ENCODE results near the gene ARFGEF2.
A peak's percentile ranks its signal among the peaks of the same experiment; 100 is the strongest.

Gene ARFGEF2

GRCh38 chr20:48953653-48954052, 32.1 kb downstream of the ARFGEF2 start:
- WGBS, 2 experiments (ENCODE audit: insufficient coverage in 2 of 2): 96 to 100% methylated on average over 5 to 6 of the region's 6 CpGs
- no peaks in the 10 kb centered on the region for H3K9me3 ChIP-seq (ENCODE audit: control insufficient read depth, low read length)
- no peak overlapping the region for H3K4me3 ChIP-seq (ENCODE audit: extremely low read depth, insufficient read depth, low read length, poor library complexity, severe bottlenecking)
- no peak overlapping the region for H3K27ac ChIP-seq (ENCODE audit: low read depth, low read length, severe bottlenecking)
- peaks cover 86% of the 10 kb centered on the region for H3K36me3 ChIP-seq (ENCODE audit: control insufficient read depth, insufficient read depth, low read length)
- no peaks in the 10 kb centered on the region for H3K4me1 ChIP-seq (ENCODE audit: control insufficient read depth, insufficient read depth, low read length, poor library complexity, severe bottlenecking)

- no CpG with 5 or more reads among the region's 4 CpGs for WGBS, 2 experiments (ENCODE audit: insufficient coverage in 2 of 2)
- Histone ChIP-seq H3K9me3 (ENCODE audit: control insufficient read depth, low read length) (no peaks in the 10 kb centered on the region), H3K36me3 (ENCODE audit: control insufficient read depth, insufficient read depth, low read length) (peaks cover 74% of the 10 kb centered on the region), H3K27ac (ENCODE audit: low read depth, low read length, severe bottlenecking) (no peak overlapping the region), H3K4me1 (ENCODE audit: control insufficient read depth, insufficient read depth, low read length, poor library complexity, severe bottlenecking) (no peaks in the 10 kb centered on the region), H3K4me3 (ENCODE audit: extremely low read depth, insufficient read depth, low read length, poor library complexity, severe bottlenecking) (no peak overlapping the region)
Observed at GRCh38 chr20:48956052-48956451, 34.5 kb downstream of the ARFGEF2 start.

GRCh38 chr20:48957053-48957481, 35.6 kb downstream of the ARFGEF2 start:
- WGBS, 2 experiments (ENCODE audit: insufficient coverage in 2 of 2): no CpG with 5 or more reads among the region's 2 CpGs
- peak overlapping the region; percentile 6 for H3K27ac ChIP-seq (ENCODE audit: low read depth, low read length, severe bottlenecking)
- no peaks in the 10 kb centered on the region for H3K4me1 ChIP-seq (ENCODE audit: control insufficient read depth, insufficient read depth, low read length, poor library complexity, severe bottlenecking)
- no peaks in the 10 kb centered on the region for H3K9me3 ChIP-seq (ENCODE audit: control insufficient read depth, low read length)
- peaks cover 65% of the 10 kb centered on the region for H3K36me3 ChIP-seq (ENCODE audit: control insufficient read depth, insufficient read depth, low read length)
- H3K4me3 ChIP-seq (ENCODE audit: extremely low read depth, insufficient read depth, low read length, poor library complexity, severe bottlenecking): no peak overlapping the region

DNA sequence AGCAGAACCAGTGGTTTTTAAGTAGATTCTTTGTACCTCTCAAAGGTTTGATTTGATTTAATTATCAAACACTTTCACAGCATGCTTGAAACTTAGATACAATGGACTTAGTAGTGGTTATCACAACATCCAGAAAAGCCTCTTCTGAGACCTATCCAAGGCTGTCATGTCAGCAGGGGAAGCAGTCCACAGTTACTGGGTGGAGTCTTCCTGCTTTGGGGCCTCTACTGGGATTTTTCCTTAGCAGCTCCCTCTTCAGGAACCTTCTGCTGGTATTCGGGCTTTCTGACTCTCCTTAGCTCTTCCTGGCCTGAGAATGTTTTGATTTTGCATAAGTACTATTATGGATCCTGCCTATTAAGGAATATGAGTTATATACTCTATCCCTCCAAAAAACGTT, 36.0 kb downstream of the ARFGEF2 start:
- WGBS, 2 experiments (ENCODE audit: insufficient coverage in 2 of 2): 100% methylated on average over 1 of the region's 2 CpGs; no CpG with 5 or more reads in 1 of the 2 experiments
- Histone ChIP-seq H3K36me3 (ENCODE audit: control insufficient read depth, insufficient read depth, low read length) (peaks cover 65% of the 10 kb centered on the region), H3K4me3 (ENCODE audit: extremely low read depth, insufficient read depth, low read length, poor library complexity, severe bottlenecking) (no peak overlapping the region)

GRCh38 chr20:48958743-48959142, 37.2 kb downstream of the ARFGEF2 start:
- no peaks in the 10 kb centered on the region for H3K9me3 ChIP-seq (ENCODE audit: control insufficient read depth, low read length)
- no peaks in the 10 kb centered on the region for H3K4me1 ChIP-seq (ENCODE audit: control insufficient read depth, insufficient read depth, low read length, poor library complexity, severe bottlenecking)
- WGBS, 2 experiments (ENCODE audit: insufficient coverage in 2 of 2): 91 to 100% methylated on average over 2 of the region's 2 CpGs
- no peak overlapping the region for H3K4me3 ChIP-seq (ENCODE audit: extremely low read depth, insufficient read depth, low read length, poor library complexity, severe bottlenecking)
- peaks cover 65% of the 10 kb centered on the region for H3K36me3 ChIP-seq (ENCODE audit: control insufficient read depth, insufficient read depth, low read length)
- no peak overlapping the region for H3K27ac ChIP-seq (ENCODE audit: low read depth, low read length, severe bottlenecking)

More for the DNA sequence above, 36.0 kb downstream of the ARFGEF2 start:
- H3K4me1 ChIP-seq (ENCODE audit: control insufficient read depth, insufficient read depth, low read length, poor library complexity, severe bottlenecking): no peaks in the 10 kb centered on the region
- no peaks in the 10 kb centered on the region for H3K9me3 ChIP-seq (ENCODE audit: control insufficient read depth, low read length)
- H3K27ac ChIP-seq (ENCODE audit: low read depth, low read length, severe bottlenecking): no peak overlapping the region

- no peak overlapping the region for H3K27ac ChIP-seq (ENCODE audit: low read depth, low read length, severe bottlenecking)
- no peak overlapping the region for H3K4me3 ChIP-seq (ENCODE audit: extremely low read depth, insufficient read depth, low read length, poor library complexity, severe bottlenecking)
- peaks cover 58% of the 10 kb centered on the region for H3K36me3 ChIP-seq (ENCODE audit: control insufficient read depth, insufficient read depth, low read length)
- 93 to 100% methylated on average over 4 to 5 of the region's 9 CpGs for WGBS, 2 experiments (ENCODE audit: insufficient coverage in 2 of 2)
- H3K9me3 ChIP-seq (ENCODE audit: control insufficient read depth, low read length): no peaks in the 10 kb centered on the region
- no peaks in the 10 kb centered on the region for H3K4me1 ChIP-seq (ENCODE audit: control insufficient read depth, insufficient read depth, low read length, poor library complexity, severe bottlenecking)
Observed at GRCh38 chr20:48959899-48960550, 38.5 kb downstream of the ARFGEF2 start.

DNA sequence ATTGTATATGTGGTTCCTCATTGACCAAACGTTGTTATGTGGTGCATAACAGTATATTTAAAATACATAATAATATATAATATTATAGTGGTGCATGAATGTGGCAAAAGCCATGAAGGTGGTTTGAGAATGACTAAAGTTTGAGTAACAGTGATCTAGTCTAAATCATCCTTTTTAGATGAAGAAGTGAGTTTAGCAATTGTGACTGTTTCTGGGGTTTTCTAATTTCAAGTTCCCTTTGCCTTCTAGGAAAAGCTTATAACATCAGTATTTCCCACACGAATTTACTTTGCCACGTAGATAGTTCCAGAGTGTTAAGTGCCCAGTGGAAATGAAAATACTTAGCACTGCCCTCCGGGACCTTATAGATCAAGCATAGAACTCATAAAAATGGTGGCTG, 40.9 kb downstream of the ARFGEF2 start:
- no peaks in the 10 kb centered on the region for H3K9me3 ChIP-seq (ENCODE audit: control insufficient read depth, low read length)
- no peak overlapping the region for H3K27ac ChIP-seq (ENCODE audit: low read depth, low read length, severe bottlenecking)
- no peaks in the 10 kb centered on the region for H3K4me1 ChIP-seq (ENCODE audit: control insufficient read depth, insufficient read depth, low read length, poor library complexity, severe bottlenecking)
- peaks cover 51% of the 10 kb centered on the region for H3K36me3 ChIP-seq (ENCODE audit: control insufficient read depth, insufficient read depth, low read length)
- H3K4me3 ChIP-seq (ENCODE audit: extremely low read depth, insufficient read depth, low read length, poor library complexity, severe bottlenecking): no peak overlapping the region
- WGBS, 2 experiments (ENCODE audit: insufficient coverage in 2 of 2): 100% methylated on average over 1 of the region's 4 CpGs; no CpG with 5 or more reads in 1 of the 2 experiments

DNA sequence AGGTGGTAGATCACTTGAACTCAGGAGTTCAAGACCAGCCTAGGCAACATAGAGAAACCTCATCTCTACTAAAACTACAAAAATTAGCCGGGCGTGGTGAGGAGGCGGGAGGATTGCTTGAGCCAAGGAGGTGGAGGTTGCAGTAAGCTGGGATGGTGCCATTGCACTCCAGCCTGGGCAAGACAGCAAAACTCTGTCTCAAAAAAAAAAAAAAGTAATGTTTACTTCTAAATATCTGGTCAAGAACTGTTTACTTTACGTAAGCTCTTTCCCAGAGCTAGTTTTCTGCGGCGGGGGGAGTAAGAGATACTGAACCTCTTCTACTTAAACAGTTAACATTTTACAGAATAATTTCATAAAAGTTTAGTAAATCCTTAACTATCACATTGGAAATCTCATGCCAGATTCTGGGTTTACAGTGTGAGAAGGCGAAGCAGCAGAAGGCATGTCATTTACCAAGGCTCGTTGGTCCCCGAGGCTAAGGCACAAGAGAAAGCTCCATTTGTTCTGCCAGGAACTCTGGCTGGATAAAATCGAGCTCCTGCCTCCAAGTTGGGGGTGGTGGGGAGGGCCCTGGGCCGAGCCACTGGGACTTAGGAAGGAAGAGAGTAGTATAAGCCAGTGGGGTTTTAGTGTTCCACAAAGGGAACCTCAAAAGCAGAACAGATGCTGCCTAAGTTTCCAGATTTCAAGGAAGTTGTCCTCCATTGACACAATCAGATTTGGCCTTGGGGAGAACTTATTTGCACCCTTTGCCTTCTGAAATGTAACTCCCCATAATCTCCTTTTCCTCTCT, 41.7 kb downstream of the ARFGEF2 start:
- Histone ChIP-seq H3K4me3 (ENCODE audit: extremely low read depth, insufficient read depth, low read length, poor library complexity, severe bottlenecking) (no peak overlapping the region), H3K9me3 (ENCODE audit: control insufficient read depth, low read length) (no peaks in the 10 kb centered on the region), H3K36me3 (ENCODE audit: control insufficient read depth, insufficient read depth, low read length) (peaks cover 51% of the 10 kb centered on the region), H3K27ac (ENCODE audit: low read depth, low read length, severe bottlenecking) (no peak overlapping the region), H3K4me1 (ENCODE audit: control insufficient read depth, insufficient read depth, low read length, poor library complexity, severe bottlenecking) (no peaks in the 10 kb centered on the region)
- 97 to 100% methylated on average over 5 of the region's 11 CpGs for WGBS, 2 experiments (ENCODE audit: insufficient coverage in 2 of 2)

GRCh38 chr20:48965189-48965910, 43.8 kb downstream of the ARFGEF2 start:
- Histone ChIP-seq H3K27ac (ENCODE audit: low read depth, low read length, severe bottlenecking) (peak overlapping the region; percentile 3), H3K4me3 (ENCODE audit: extremely low read depth, insufficient read depth, low read length, poor library complexity, severe bottlenecking) (no peak overlapping the region), H3K9me3 (ENCODE audit: control insufficient read depth, low read length) (no peaks in the 10 kb centered on the region), H3K4me1 (ENCODE audit: control insufficient read depth, insufficient read depth, low read length, poor library complexity, severe bottlenecking) (no peaks in the 10 kb centered on the region), H3K36me3 (ENCODE audit: control insufficient read depth, insufficient read depth, low read length) (peaks cover 58% of the 10 kb centered on the region)
- WGBS, 2 experiments (ENCODE audit: insufficient coverage in 2 of 2): 93 to 100% methylated on average over 2 of the region's 3 CpGs

DNA sequence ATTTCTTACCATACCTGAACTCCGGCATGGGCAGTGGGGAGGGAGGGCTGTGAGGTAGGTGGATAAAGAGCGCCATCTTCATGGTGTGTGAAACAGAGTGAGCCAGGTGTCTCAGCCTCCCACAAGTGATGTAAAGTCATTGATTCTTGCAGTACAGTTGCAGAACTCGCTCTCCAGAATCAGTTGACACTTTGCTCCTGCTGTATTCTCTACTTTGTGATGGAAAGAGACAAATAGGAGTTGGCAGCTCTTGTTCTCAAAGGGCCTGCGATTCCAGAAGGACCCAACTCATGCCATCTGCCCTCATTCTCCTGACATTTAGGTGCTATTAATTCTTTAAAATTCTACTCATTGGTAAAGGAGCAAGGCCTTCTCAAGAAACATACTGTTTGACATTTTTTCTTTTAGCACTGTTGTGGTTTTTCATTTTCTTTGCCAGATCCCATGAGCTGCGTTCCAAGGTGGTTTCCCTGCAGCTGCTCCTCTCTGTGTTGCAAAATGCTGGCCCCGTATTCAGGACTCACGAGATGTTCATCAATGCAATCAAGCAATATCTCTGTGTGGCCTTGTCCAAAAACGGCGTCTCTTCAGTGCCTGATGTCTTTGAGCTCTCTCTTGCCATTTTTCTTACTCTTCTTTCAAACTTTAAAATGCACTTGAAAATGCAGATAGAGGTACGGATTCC, 49.3 kb downstream of the ARFGEF2 start:
- no peaks in the 10 kb centered on the region for H3K9me3 ChIP-seq (ENCODE audit: control insufficient read depth, low read length)

More for the DNA sequence above, 49.3 kb downstream of the ARFGEF2 start:
- Histone ChIP-seq H3K27ac (ENCODE audit: low read depth, low read length, severe bottlenecking) (no peak overlapping the region), H3K4me1 (ENCODE audit: control insufficient read depth, insufficient read depth, low read length, poor library complexity, severe bottlenecking) (peaks cover 2% of the 10 kb centered on the region), H3K36me3 (ENCODE audit: control insufficient read depth, insufficient read depth, low read length) (peaks cover 74% of the 10 kb centered on the region), H3K4me3 (ENCODE audit: extremely low read depth, insufficient read depth, low read length, poor library complexity, severe bottlenecking) (no peak overlapping the region)
- WGBS, 2 experiments (ENCODE audit: insufficient coverage in 2 of 2): 97% methylated on average over 7 to 8 of the region's 10 CpGs
